ENCODE measurements around the gene HYAL4. TPM values are rescaled to one million over a fixed set of nuclear protein-coding genes. Genes with fewer than 3 reads are reported as not detected.

Gene HYAL4
- total RNA-seq, 4 donors from 2014 or later, result not detected

- H3K27me3 ChIP-seq, result no peaks in the 10 kb centered on the region
- WGBS, 2 donors, result 88 to 92% methylated on average over 4 of the region's 4 CpGs
- H3K36me3 ChIP-seq, result no peaks in the 10 kb centered on the region
- no peak for TF ChIP-seq EP300 (IDR thresholded peaks at IDR 0.05)
- no peak for TF ChIP-seq POLR2A (IDR thresholded peaks at IDR 0.05)
- TF ChIP-seq CTCF (IDR thresholded peaks at IDR 0.05), result no peak
- no peaks in the 10 kb centered on the region for H3K9me3 ChIP-seq
- H3K4me3 ChIP-seq, result no peak overlapping the region
- H3K4me1 ChIP-seq, result no peaks in the 10 kb centered on the region
- H3K27ac ChIP-seq, result no peak overlapping the region
- no peak for DNase-seq (ENCODE audit: low spot score in 2 of 2)
Measured at GRCh38 chr7:123923599-123923998, 78.6 kb downstream of the HYAL4 start.

- no peaks in the 10 kb centered on the region for H3K4me1 ChIP-seq
- no peaks in the 10 kb centered on the region for H3K9me3 ChIP-seq
- TF ChIP-seq POLR2A (IDR thresholded peaks at IDR 0.05) (no peak), EP300 (IDR thresholded peaks at IDR 0.05) (no peak), CTCF (IDR thresholded peaks at IDR 0.05) (no peak)
- DNase-seq (ENCODE audit: low spot score in 2 of 2), result no peak
- no peaks in the 10 kb centered on the region for H3K36me3 ChIP-seq
- no peak within 1 kb of the TSS for H3K4me3 ChIP-seq
- no peak within 1 kb of the TSS for H3K27ac ChIP-seq
- H3K27me3 ChIP-seq, result no peaks in the 10 kb centered on the region
Measured at GRCh38 chr7:123924941-123925340, 80.0 kb downstream of the HYAL4 start, which contains the start of gene SPAM1. Gene SPAM1, plus strand, starts transcription at chr7:123925241. Its CDS starts 28,330 bp downstream, at chr7:123953571.

Other genes with a start within 250 kb of the HYAL4 start
- not detected for gene ASB15, start 243.3 kb upstream of the HYAL4 start, total RNA-seq
- gene LMOD2, start 189.3 kb upstream of the HYAL4 start, total RNA-seq, result not detected
- gene WASL, start 96.2 kb upstream of the HYAL4 start, total RNA-seq, result 10 to 100 TPM; 32.6 to 40.0 (median 37.3) TPM
- gene SPAM1, start 80.1 kb downstream of the HYAL4 start, total RNA-seq, result not detected
- under 1 TPM in 1 of 4 donors, not detected in 3; 0.63 TPM for gene TMEM229A, start 187.9 kb downstream of the HYAL4 start, total RNA-seq